SH-SY5Y (cell line): ENCODE measurements around the gene DNAJC16.

Experiments used
- GATA2 ChIP-seq: IDR thresholded peaks from 2 replicates; pipeline ENCODE4 v1.6.1; 2011; ENCODE audit warnings: mild to moderate bottlenecking, low read depth, low read length
- GATA3 ChIP-seq: IDR thresholded peaks from 2 replicates; pipeline ENCODE4 v1.6.1; 2011; ENCODE audit warnings: low read depth, mild to moderate bottlenecking, low read length, moderate library complexity

GRCh38 chr1:15509586-15509985 lies 17.1 kb upstream of the DNAJC16 start:
- TF ChIP-seq GATA3 (no peak), GATA2 (no peak)
